Activated naive CD8-positive, alpha-beta T cell treated with anti-CD3 and anti-CD28 coated beads for 36 hours (primary cell): ENCODE measurements around the gene DZIP3. TPM values are rescaled to one million over a fixed set of nuclear protein-coding genes. Genes with fewer than 3 reads are reported as not detected.
"Not testable (repeated sequence)": the region's sequence is repeated elsewhere in the genome, so short reads cannot be mapped to it uniquely, and the experiment has no call there.

ENCODE experiments used
- DNase-seq: peaks from one replicate; pipeline ENCODE4 v3.0.0; 2021
- H3K27ac Mint-ChIP-seq: one replicate; pipeline ENCODE4 v1.8.0; 2022; ENCODE audit warnings: mild to moderate bottlenecking, moderate library complexity, mixed read lengths
- H3K27me3 Mint-ChIP-seq: one replicate; pipeline ENCODE4 v1.8.0; 2022; ENCODE audit warnings: mild to moderate bottlenecking, mixed read lengths
- H3K36me3 Mint-ChIP-seq: one replicate; pipeline ENCODE4 v1.8.0; 2021; ENCODE audit warnings: mild to moderate bottlenecking, mixed read lengths
- H3K4me1 Mint-ChIP-seq: one replicate; pipeline ENCODE4 v1.8.0; 2021; ENCODE audit warnings: mixed read lengths
- H3K4me3 Mint-ChIP-seq: one replicate; pipeline ENCODE4 v1.8.0; 2022; ENCODE audit warnings: mild to moderate bottlenecking, moderate library complexity, mixed read lengths
- H3K9me3 Mint-ChIP-seq: one replicate; pipeline ENCODE4 v1.8.0; 2022; ENCODE audit warnings: mixed read lengths
- total RNA-seq, 2 experiments: library from RNA; stranded (reverse); gene quantifications; one replicate each; pipeline ENCODE4 v1.2.3, GENCODE V29; 2021

The DZIP3 gene
- total RNA-seq, 2 experiments from 2014 or later: 16.2 to 17.0 TPM

DNA sequence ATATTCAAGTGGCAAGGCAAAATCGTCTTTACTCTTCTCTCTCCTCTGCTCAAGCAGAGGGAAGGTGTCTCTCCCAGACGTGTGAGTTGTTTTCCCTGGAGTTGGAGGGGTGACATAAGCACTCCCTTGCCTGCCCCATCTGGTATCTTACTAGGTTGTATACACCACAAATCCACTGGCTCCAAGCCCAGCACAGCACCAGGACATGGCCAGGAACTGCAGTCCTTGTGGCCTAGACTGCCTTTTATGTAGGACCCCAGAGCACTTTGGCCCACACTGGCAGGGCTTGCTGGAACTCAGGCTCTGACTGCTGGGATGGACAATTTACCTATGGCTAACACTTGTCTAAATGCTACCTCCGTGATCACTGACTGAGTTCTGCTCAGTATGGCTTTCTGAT is 34.0 kb downstream of the DZIP3 start:
- H3K9me3 Mint-ChIP-seq: peaks cover 3% of the 10 kb centered on the region
- H3K36me3 Mint-ChIP-seq: peaks cover 13% of the 10 kb centered on the region
- H3K27ac Mint-ChIP-seq: no peak overlapping the region
- no peaks in the 10 kb centered on the region for H3K4me1 Mint-ChIP-seq
- H3K27me3 Mint-ChIP-seq: no peaks in the 10 kb centered on the region
- no peak overlapping the region for H3K4me3 Mint-ChIP-seq
- no peak for DNase-seq

GRCh38 chr3:108629974-108630373 is 40.5 kb downstream of the DZIP3 start:
- Mint-ChIP-seq H3K27ac (no peak overlapping the region), H3K27me3 (no peaks in the 10 kb centered on the region), H3K36me3 (peaks cover 3% of the 10 kb centered on the region), H3K4me1 (no peaks in the 10 kb centered on the region), H3K4me3 (no peak overlapping the region), H3K9me3 (no peaks in the 10 kb centered on the region)
- DNase-seq: no peak

DNA sequence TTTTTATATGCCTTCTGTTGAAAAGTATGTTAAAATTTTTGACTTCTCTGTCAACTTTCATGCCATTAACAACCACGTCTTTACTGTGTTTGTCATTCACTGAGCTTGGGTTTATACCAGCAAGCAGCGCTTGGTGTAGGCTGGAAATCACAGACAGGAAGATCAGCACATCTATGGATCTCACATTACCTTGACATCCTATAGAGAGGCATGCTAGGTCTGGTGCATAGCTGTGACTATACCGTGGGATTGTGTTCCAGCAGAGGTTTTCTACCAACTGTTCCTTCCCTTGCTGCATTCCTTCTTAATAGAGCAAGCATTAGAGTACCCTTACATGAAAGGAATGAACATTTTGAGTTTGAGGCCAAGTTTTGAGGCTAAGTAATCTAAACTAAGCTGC is 53.0 kb downstream of the DZIP3 start:
- Mint-ChIP-seq H3K27ac (no peak overlapping the region), H3K4me1 (no peaks in the 10 kb centered on the region), H3K4me3 (no peak overlapping the region), H3K36me3 (peaks cover 14% of the 10 kb centered on the region), H3K27me3 (no peaks in the 10 kb centered on the region), H3K9me3 (no peaks in the 10 kb centered on the region)
- DNase-seq: no peak

DNA sequence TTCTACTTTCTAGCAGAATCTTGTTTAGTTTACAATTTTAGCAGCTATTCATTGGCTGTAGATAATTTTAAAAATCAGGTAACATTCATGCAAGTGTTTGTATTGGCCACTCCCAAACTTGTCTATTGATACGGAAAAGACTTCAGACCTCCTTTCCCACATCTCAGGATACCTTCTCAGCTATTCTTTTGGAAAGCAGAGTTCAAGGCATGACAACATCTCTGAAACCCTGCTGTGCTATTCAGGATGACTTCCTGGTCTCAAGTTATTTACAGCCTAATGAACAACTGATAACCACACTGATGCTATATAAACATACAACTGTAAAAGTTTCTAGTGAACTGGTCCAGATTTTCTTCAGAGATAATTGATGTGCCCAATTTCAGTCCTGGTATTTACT is 55.8 kb downstream of the DZIP3 start:
- no peak overlapping the region for H3K27ac Mint-ChIP-seq
- peaks cover 13% of the 10 kb centered on the region for H3K36me3 Mint-ChIP-seq
- no peaks in the 10 kb centered on the region for H3K9me3 Mint-ChIP-seq
- H3K4me3 Mint-ChIP-seq: no peak overlapping the region
- H3K4me1 Mint-ChIP-seq: no peaks in the 10 kb centered on the region
- DNase-seq: no peak
- H3K27me3 Mint-ChIP-seq: no peaks in the 10 kb centered on the region

- not testable (repeated sequence) for H3K27me3 Mint-ChIP-seq, DNase-seq, H3K4me3 Mint-ChIP-seq, H3K27ac Mint-ChIP-seq, H3K9me3 Mint-ChIP-seq, H3K4me1 Mint-ChIP-seq
- peaks cover 20% of the 10 kb centered on the region for H3K36me3 Mint-ChIP-seq
These were observed 66.1 kb downstream of the DZIP3 start for GRCh38 chr3:108655664-108656063.

DNA sequence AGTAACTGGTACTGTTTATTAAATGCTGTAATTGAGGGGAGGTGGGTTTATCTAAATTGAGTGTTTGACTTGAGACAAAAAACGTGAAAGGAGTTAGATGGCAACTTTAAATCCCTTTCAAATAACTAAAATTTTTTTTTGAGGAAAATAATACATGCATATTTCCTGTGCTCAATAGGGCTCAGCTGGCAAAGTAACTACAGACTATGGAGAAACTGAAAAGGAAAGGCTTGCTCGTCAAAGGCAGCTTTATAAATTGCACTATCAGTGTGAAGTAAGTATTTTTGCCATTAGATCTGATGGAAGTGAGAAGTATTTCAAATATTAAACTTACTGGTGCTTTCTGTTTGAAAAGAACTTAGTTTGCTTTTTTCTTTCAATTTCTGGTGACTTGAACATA is 72.2 kb downstream of the DZIP3 start:
- no peak overlapping the region for H3K27ac Mint-ChIP-seq
- H3K4me3 Mint-ChIP-seq: no peak overlapping the region
- peaks cover 12% of the 10 kb centered on the region for H3K36me3 Mint-ChIP-seq
- H3K4me1 Mint-ChIP-seq: peaks cover 7% of the 10 kb centered on the region
- H3K9me3 Mint-ChIP-seq: peaks cover 3% of the 10 kb centered on the region
- no peaks in the 10 kb centered on the region for H3K27me3 Mint-ChIP-seq
- no peak for DNase-seq

DNA sequence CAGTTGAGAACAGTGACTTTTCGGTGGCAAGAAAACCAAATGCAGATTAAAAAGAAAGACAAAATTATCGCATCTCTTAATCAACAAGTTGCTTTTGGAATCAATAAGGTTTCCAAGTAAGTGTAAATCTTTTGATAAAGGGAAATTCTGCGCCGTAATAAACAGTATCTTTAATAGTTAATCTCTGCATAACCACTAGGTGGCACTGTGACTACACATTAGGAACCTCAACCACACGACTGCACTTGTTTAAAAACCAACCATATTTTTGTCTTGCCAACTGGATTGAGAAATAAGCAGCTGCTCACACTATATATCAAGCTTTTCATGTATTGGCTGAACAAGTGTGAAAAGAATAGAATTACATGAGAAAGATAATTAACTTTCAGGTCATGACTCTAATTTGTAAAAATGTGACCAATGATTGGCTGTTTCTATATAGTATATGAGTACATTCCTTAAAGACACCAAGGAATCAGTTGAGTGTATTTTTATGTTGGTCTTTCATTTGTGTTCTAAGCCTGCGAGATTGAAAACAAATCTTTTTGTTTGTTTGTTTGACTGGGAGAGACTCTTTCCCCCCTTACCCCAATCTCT is 72.7 kb downstream of the DZIP3 start:
- peaks cover 13% of the 10 kb centered on the region for H3K36me3 Mint-ChIP-seq

DNA sequence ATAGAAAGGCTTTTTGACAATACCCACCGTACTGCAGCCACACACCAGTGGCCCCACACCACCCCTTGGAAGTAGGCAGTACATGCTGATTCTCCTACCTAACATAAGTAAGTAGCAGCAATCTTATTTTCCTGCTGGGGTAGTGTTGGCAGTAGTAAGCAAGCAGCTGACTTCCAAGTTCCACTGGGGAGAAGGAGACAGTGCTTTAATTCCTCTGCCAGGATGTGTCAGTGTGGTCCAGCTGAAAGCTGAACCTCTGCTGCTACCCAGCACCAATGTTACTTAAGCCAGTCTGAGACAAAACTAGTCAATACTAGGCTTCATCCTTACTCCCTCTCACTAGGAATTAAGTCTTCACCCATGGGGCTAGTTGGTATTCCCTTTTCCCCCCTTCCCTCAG is 74.7 kb downstream of the DZIP3 start:
- Mint-ChIP-seq H3K9me3 (no peaks in the 10 kb centered on the region), H3K27me3 (no peaks in the 10 kb centered on the region), H3K4me3 (no peak overlapping the region), H3K36me3 (peaks cover 13% of the 10 kb centered on the region), H3K4me1 (peaks cover 13% of the 10 kb centered on the region), H3K27ac (no peak overlapping the region)
- DNase-seq: no peak

More for the DNA sequence above, 72.7 kb downstream of the DZIP3 start:
- Mint-ChIP-seq H3K27me3 (no peaks in the 10 kb centered on the region), H3K4me3 (no peak overlapping the region), H3K27ac (no peak overlapping the region), H3K9me3 (no peaks in the 10 kb centered on the region), H3K4me1 (peaks cover 11% of the 10 kb centered on the region)
- peak; percentile 20 for DNase-seq

- Mint-ChIP-seq H3K27ac (no peak overlapping the region), H3K4me3 (no peak overlapping the region), H3K9me3 (no peaks in the 10 kb centered on the region), H3K4me1 (peaks cover 8% of the 10 kb centered on the region), H3K36me3 (peaks cover 21% of the 10 kb centered on the region), H3K27me3 (no peaks in the 10 kb centered on the region)
- DNase-seq: no peak
These were observed 77.8 kb downstream of the DZIP3 start for GRCh38 chr3:108667312-108667711.

- Mint-ChIP-seq H3K4me1 (peaks cover 14% of the 10 kb centered on the region), H3K4me3 (no peak overlapping the region), H3K9me3 (no peaks in the 10 kb centered on the region), H3K27me3 (no peaks in the 10 kb centered on the region), H3K36me3 (peaks cover 22% of the 10 kb centered on the region), H3K27ac (no peak overlapping the region)
- no peak for DNase-seq
These were observed 79.7 kb downstream of the DZIP3 start for GRCh38 chr3:108669208-108669607.

DNA sequence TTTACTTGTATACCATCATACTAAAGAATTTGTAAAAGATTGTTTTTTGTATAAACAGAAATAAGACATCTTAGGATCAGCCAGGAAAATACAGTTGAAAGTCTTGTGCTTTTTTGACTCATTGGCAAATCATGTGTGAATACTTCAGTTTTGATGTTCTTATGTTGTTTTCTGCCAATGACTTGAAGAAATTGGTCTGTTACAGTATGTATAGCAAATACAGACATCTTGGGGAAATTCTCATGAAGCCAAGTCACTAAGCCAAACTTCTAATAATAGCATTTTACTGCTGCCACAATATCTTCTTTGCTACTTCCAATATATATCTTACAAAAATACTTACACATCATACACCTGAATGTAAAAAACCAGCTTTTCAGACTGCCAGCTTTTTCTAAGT is 83.2 kb downstream of the DZIP3 start:
- no peak overlapping the region for H3K4me3 Mint-ChIP-seq
- DNase-seq: no peak
- no peaks in the 10 kb centered on the region for H3K9me3 Mint-ChIP-seq
- no peaks in the 10 kb centered on the region for H3K27me3 Mint-ChIP-seq
- H3K27ac Mint-ChIP-seq: no peak overlapping the region
- H3K36me3 Mint-ChIP-seq: peaks cover 12% of the 10 kb centered on the region
- peaks cover 9% of the 10 kb centered on the region for H3K4me1 Mint-ChIP-seq

DNA sequence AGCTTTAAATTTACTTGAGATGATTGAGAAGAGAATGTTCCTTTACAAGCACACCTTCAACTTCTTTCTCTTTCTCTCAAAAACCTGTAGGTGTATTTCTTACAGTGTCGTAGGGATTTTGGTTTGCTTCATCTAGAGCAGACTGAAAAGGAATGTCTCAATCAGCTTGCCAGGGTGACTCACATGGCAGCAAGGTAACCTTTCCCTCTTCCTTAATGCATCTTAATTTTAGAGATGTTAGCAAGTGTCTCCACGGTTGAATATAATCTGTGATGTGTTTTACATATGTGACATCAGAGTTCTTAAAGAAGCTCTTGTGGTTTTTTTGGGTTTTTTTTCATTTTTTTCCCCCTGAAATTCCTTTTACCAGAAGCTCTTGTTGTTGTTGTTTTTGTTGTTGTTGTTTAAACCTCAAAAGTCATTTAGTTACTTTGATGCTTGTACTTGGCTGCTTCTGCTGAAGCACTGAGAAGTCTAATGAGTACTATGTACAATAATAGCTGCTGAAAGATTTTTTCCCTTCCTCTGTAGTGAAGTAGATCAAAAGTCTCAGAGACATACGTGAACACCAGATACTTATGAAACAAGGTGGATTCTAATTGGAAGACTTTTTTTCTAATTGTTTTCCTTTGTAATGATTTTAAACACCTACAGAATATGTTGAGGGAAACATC is 84.6 kb downstream of the DZIP3 start:
- DNase-seq: no peak
- H3K27ac Mint-ChIP-seq: no peak overlapping the region
- H3K4me3 Mint-ChIP-seq: no peak overlapping the region
- peaks cover 9% of the 10 kb centered on the region for H3K4me1 Mint-ChIP-seq
- H3K27me3 Mint-ChIP-seq: no peaks in the 10 kb centered on the region
- no peaks in the 10 kb centered on the region for H3K9me3 Mint-ChIP-seq
- H3K36me3 Mint-ChIP-seq: peaks cover 16% of the 10 kb centered on the region

DNA sequence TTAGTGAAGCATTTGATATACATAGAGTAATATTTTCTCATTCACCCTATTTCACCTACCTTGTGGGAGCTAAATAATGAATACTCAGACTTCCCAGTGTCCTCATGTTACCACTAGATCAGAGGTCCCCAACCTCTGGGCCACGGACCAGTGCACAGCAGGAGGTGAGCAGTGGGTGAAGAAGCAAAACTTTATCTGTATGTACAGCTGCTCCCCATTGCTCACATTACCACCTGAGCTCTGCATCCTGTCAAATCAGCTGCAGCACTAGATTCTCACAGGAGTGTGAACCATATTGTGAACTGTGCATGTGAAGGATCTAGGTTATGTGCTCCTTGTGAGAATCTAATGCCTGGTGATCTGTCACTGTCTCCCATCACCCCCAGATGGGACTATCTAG is 88.3 kb downstream of the DZIP3 start:
- Mint-ChIP-seq H3K9me3 (no peaks in the 10 kb centered on the region), H3K36me3 (peaks cover 19% of the 10 kb centered on the region), H3K4me3 (no peak overlapping the region), H3K27ac (no peak overlapping the region), H3K27me3 (no peaks in the 10 kb centered on the region), H3K4me1 (peaks cover 9% of the 10 kb centered on the region)
- DNase-seq: no peak

DNA sequence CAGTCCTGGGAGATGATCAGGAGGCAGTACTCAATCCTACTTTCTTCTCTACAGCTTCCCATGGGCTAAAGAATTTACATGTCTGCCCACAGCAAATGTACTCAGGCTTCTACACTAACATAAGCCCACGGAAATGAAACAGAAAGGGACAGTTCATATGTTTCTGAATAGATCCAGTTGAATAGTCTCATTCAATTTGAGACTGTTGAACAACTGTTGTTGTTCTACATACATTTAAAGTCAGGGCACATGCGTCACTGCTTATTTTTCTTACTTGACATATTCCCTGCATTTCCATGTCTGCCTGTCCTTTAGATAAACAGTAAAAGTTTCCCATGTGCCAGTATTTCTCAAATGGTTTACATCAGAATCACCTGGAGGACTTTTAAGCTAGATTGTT is 102.8 kb downstream of the DZIP3 start:
- DNase-seq, H3K4me3 Mint-ChIP-seq, H3K27ac Mint-ChIP-seq, H3K27me3 Mint-ChIP-seq, H3K4me1 Mint-ChIP-seq: not testable (repeated sequence)
- Mint-ChIP-seq H3K36me3 (peaks cover 58% of the 10 kb centered on the region), H3K9me3 (peaks cover 11% of the 10 kb centered on the region)

- H3K36me3 Mint-ChIP-seq: peaks cover 22% of the 10 kb centered on the region
- no peak overlapping the region for H3K27ac Mint-ChIP-seq
- no peak for DNase-seq
- H3K9me3 Mint-ChIP-seq: peaks cover 21% of the 10 kb centered on the region
- H3K4me1 Mint-ChIP-seq: no peaks in the 10 kb centered on the region
- H3K27me3 Mint-ChIP-seq: no peaks in the 10 kb centered on the region
- H3K4me3 Mint-ChIP-seq: no peak overlapping the region
These were observed 108.9 kb downstream of the DZIP3 start for GRCh38 chr3:108698461-108698860.

- H3K9me3 Mint-ChIP-seq: peaks cover 27% of the 10 kb centered on the region
- H3K36me3 Mint-ChIP-seq: peaks cover 12% of the 10 kb centered on the region
- H3K4me1 Mint-ChIP-seq: no peaks in the 10 kb centered on the region
- DNase-seq: no peak
- H3K27ac Mint-ChIP-seq: no peak overlapping the region
- no peaks in the 10 kb centered on the region for H3K27me3 Mint-ChIP-seq
- H3K4me3 Mint-ChIP-seq: no peak overlapping the region
These were observed 115.5 kb downstream of the DZIP3 start for GRCh38 chr3:108705045-108705444.
